Ishikawa (cell line): Measurements from ENCODE around the gene VEGFC.

ENCODE experiments used
- EGR1 ChIP-seq: IDR thresholded peaks from 2 replicates; pipeline ENCODE4 v1.6.1; 2012
- EP300 ChIP-seq: IDR thresholded peaks from 2 replicates; pipeline ENCODE4 v1.6.1; 2012; ENCODE audit warnings: borderline replicate concordance
- RAD21 ChIP-seq: IDR thresholded peaks from 2 replicates; pipeline ENCODE4 v1.6.1; 2012; ENCODE audit warnings: low read depth
- ZBTB7A ChIP-seq: IDR thresholded peaks from 2 replicates; pipeline ENCODE4 v1.6.1; 2012; ENCODE audit warnings: low read depth
- TF ChIP-seq, protein P1 (sequence below): IDR thresholded peaks from 2 replicates; pipeline ENCODE4 v1.6.1; 2012
- TF ChIP-seq, protein P2 (sequence below): IDR thresholded peaks from 2 replicates; pipeline ENCODE4 v1.6.1; 2012; ENCODE audit warnings: low read depth, mild to moderate bottlenecking

DNA sequence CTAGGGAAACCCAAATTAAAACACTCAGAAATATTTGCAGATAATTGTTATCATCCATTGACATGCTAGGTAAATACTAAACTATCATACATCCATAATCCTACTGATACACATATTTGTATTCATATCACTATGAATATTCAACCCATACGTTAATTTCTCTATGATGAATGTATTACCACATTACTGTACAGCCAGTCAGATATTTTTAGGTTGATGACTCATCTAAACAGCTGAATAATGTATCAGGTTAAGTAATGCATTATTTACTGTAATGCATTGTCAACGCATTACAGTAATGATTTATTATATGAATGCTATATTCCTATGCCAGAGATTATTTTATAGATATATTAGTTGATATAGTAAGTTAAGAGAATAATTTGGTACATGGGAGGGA is 37.1 kb downstream of the VEGFC start:
- TF ChIP-seq, protein P1, sequence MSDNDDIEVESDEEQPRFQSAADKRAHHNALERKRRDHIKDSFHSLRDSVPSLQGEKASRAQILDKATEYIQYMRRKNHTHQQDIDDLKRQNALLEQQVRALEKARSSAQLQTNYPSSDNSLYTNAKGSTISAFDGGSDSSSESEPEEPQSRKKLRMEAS = no peak
- TF ChIP-seq ZBTB7A (no peak), EP300 (no peak), EGR1 (no peak), RAD21 (no peak)
- TF ChIP-seq, protein P2, sequence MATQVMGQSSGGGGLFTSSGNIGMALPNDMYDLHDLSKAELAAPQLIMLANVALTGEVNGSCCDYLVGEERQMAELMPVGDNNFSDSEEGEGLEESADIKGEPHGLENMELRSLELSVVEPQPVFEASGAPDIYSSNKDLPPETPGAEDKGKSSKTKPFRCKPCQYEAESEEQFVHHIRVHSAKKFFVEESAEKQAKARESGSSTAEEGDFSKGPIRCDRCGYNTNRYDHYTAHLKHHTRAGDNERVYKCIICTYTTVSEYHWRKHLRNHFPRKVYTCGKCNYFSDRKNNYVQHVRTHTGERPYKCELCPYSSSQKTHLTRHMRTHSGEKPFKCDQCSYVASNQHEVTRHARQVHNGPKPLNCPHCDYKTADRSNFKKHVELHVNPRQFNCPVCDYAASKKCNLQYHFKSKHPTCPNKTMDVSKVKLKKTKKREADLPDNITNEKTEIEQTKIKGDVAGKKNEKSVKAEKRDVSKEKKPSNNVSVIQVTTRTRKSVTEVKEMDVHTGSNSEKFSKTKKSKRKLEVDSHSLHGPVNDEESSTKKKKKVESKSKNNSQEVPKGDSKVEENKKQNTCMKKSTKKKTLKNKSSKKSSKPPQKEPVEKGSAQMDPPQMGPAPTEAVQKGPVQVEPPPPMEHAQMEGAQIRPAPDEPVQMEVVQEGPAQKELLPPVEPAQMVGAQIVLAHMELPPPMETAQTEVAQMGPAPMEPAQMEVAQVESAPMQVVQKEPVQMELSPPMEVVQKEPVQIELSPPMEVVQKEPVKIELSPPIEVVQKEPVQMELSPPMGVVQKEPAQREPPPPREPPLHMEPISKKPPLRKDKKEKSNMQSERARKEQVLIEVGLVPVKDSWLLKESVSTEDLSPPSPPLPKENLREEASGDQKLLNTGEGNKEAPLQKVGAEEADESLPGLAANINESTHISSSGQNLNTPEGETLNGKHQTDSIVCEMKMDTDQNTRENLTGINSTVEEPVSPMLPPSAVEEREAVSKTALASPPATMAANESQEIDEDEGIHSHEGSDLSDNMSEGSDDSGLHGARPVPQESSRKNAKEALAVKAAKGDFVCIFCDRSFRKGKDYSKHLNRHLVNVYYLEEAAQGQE = no peak
